Peyer's patch (tissue), 4 donors: Measurements from ENCODE around the gene SLCO1B3.

Experiments
- POLR2A ChIP-seq, 2 donors: fragments of 450-650 bp; IDR thresholded peaks; one replicate each; pipeline ENCODE4 v1.5.1; 2017; ENCODE audit warnings: antibody characterized with exemption in 2 of 2, mild to moderate bottlenecking in 2 of 2, moderate library complexity in 2 of 2
- TF ChIP-seq, protein P1 (sequence below), 6 experiments: fragments of 450-650 bp in 4 of 6; fragments of 200-600 bp in 2 of 6; sonication (generic) in 1 of 6; IDR thresholded peaks; one replicate each; pipeline ENCODE4 v1.5.1; 2017 to 2019; ENCODE audit warnings: antibody characterized with exemption in 6 of 6, mild to moderate bottlenecking in 3 of 6, moderate library complexity in 1 of 6

GRCh38 chr12:20865873-20866272, 55.4 kb downstream of the SLCO1B3 start:
- TF ChIP-seq, protein P1, sequence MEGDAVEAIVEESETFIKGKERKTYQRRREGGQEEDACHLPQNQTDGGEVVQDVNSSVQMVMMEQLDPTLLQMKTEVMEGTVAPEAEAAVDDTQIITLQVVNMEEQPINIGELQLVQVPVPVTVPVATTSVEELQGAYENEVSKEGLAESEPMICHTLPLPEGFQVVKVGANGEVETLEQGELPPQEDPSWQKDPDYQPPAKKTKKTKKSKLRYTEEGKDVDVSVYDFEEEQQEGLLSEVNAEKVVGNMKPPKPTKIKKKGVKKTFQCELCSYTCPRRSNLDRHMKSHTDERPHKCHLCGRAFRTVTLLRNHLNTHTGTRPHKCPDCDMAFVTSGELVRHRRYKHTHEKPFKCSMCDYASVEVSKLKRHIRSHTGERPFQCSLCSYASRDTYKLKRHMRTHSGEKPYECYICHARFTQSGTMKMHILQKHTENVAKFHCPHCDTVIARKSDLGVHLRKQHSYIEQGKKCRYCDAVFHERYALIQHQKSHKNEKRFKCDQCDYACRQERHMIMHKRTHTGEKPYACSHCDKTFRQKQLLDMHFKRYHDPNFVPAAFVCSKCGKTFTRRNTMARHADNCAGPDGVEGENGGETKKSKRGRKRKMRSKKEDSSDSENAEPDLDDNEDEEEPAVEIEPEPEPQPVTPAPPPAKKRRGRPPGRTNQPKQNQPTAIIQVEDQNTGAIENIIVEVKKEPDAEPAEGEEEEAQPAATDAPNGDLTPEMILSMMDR (IDR thresholded peaks at IDR 0.05), result no peak
- TF ChIP-seq POLR2A (IDR thresholded peaks at IDR 0.05), result no peak
